AG10803 (cell line): Measurements from ENCODE around the gene TECTA.

Experiments used
- DNase-seq: peaks from one replicate; pipeline ENCODE4 v3.0.0; 2010; ENCODE audit warnings: low read depth
- H3K4me3 ChIP-seq: 2 replicates; pipeline ENCODE4 v1.5.1; 2011; ENCODE audit warnings: mild to moderate bottlenecking, low read length, control low read depth
- CTCF ChIP-seq: conservative IDR thresholded peaks from 2 replicates; pipeline ENCODE4 v1.5.1; 2011; ENCODE audit warnings: mild to moderate bottlenecking, low read length, control low read depth, inconsistent platforms

Gene TECTA

GRCh38 chr11:121198491-121198890, 97.4 kb downstream of the TECTA start:
- no peak for DNase-seq
- H3K4me3 ChIP-seq = no peak overlapping the region
- no peak for TF ChIP-seq CTCF

DNA sequence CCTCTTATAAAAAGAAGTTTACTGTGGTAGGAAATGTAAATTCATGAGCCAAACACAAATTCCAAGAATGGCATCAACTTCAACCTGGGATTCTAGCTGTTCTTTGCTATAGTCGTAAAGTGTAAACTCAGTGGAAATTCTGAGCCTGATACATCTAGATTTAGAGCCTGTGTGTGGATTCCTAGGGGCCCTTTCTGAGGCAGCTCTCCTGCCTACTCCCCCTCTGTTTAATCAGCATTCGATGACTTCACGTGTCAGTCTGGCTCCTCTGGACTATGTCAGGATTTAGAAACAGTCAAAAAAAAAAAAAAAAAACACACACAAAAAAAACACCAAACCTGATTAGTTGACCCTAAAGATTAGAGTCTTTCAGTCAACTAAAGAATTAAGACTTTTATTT, 98.5 kb downstream of the TECTA start:
- DNase-seq = no peak
- TF ChIP-seq CTCF = no peak
- no peak overlapping the region for H3K4me3 ChIP-seq

GRCh38 chr11:121206810-121207209, 105.8 kb downstream of the TECTA start:
- H3K4me3 ChIP-seq = no peak overlapping the region
- peak; percentile 8 for DNase-seq
- TF ChIP-seq CTCF = no peak

DNA sequence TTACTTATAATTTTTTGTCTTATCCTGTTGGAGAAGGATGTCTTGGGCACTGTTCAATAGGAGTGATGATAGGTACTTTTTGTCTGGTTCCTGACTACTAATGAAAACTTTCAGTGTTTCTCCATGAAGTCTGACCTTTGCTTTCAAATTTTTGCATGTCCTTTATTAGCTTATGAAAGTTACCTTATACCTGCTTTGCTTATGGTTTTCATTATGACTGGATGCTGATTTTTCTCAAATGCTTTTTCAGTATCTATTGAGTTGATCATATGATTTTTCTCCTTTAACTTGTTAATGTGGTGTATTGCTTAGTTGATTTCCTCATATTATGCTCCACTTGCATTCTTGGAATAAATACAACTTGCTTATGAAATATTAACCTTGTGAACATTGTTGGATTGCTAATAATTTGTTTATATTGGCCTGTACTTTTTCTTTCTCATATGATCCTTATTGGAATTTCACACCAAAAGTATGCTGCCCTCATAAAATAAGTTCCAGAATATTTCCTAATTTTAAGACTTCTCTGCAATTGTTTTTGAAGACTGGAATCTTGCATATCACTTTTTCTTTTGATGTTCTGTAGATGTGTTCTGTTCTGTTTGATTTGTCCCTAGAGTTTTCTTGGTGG, 106.6 kb downstream of the TECTA start:
- H3K4me3 ChIP-seq = no peak overlapping the region
- TF ChIP-seq CTCF = no peak
- peak; percentile 40 for DNase-seq

GRCh38 chr11:121210445-121211080, 109.5 kb downstream of the TECTA start:
- no peak for TF ChIP-seq CTCF
- no peak for DNase-seq

GRCh38 chr11:121211626-121212025, 110.6 kb downstream of the TECTA start:
- TF ChIP-seq CTCF = no peak
- no peak overlapping the region for H3K4me3 ChIP-seq
- DNase-seq = no peak

More at GRCh38 chr11:121210445-121211080, 109.5 kb downstream of the TECTA start:
- no peak overlapping the region for H3K4me3 ChIP-seq
